GM12878 (cell line): ENCODE results near the gene MAVS. TPM values are rescaled to one million over a fixed set of nuclear protein-coding genes. Genes with fewer than 3 reads are reported as not detected.

Experiments used
- BCL3 ChIP-seq: IDR thresholded peaks from 2 replicates; pipeline ENCODE4 v1.6.1; 2011; ENCODE audit warnings: borderline replicate concordance, low read depth, mild to moderate bottlenecking, moderate library complexity, low read length; ENCODE audit not compliant: insufficient read depth, poor library complexity, severe bottlenecking
- CBX3 ChIP-seq: fragments of 200-600 bp; sonication (generic); IDR thresholded peaks from 2 replicates; pipeline ENCODE4 v1.6.1; 2016; ENCODE audit warnings: low read depth, borderline replicate concordance
- HDAC2 ChIP-seq: fragments of 200-600 bp; sonication (generic); IDR thresholded peaks from 2 replicates; pipeline ENCODE4 v1.6.1; 2017
- PML ChIP-seq: IDR thresholded peaks from 2 replicates; pipeline ENCODE4 v1.6.1; 2012; ENCODE audit warnings: low read length, inconsistent platforms
- POLR2AphosphoS5 ChIP-seq: IDR thresholded peaks from 2 replicates; pipeline ENCODE4 v1.6.1; 2011; ENCODE audit warnings: mild to moderate bottlenecking, low read length, inconsistent platforms
- RB1 ChIP-seq: fragments of 450-650 bp; formaldehyde crosslinking; IDR thresholded peaks from 2 replicates; pipeline ENCODE4 v1.6.1; 2017; ENCODE audit warnings: mild to moderate bottlenecking, borderline replicate concordance
- RBBP5 ChIP-seq: fragments of 200-600 bp; sonication (generic); conservative IDR thresholded peaks from 2 replicates; pipeline ENCODE4 v1.6.1; 2016
- SMC3 ChIP-seq: IDR thresholded peaks from 2 replicates; pipeline ENCODE4 v1.6.1; 2011; ENCODE audit warnings: low read length, improper control_type of control experiment, borderline replicate concordance
- SPI1 ChIP-seq: IDR thresholded peaks from 2 replicates; pipeline ENCODE4 v1.6.1; 2011; ENCODE audit warnings: low read depth, mild to moderate bottlenecking, low read length, moderate library complexity, borderline replicate concordance; ENCODE audit not compliant: insufficient read depth
- TBL1XR1 ChIP-seq: IDR thresholded peaks from 2 replicates; pipeline ENCODE4 v1.6.1; 2012; ENCODE audit warnings: low read depth, low read length, improper control_type of control experiment
- ZBTB33 ChIP-seq: fragments of 450-650 bp; IDR thresholded peaks from 2 replicates; pipeline ENCODE4 v1.6.1; 2017; ENCODE audit warnings: mild to moderate bottlenecking
- ZNF622 ChIP-seq: fragments of 450-650 bp; IDR thresholded peaks from 2 replicates; pipeline ENCODE4 v1.6.1; 2017; ENCODE audit warnings: mild to moderate bottlenecking, inconsistent platforms
- ZZZ3 ChIP-seq: IDR thresholded peaks from 2 replicates; pipeline ENCODE4 v1.6.1; 2011; ENCODE audit warnings: low read depth; ENCODE audit not compliant: control insufficient read depth, insufficient read length
- polyA plus RNA-seq, 11 experiments: library from polyadenylated mRNA; depleted of rRNA in 4 of 11; unstranded in 6 of 11; stranded (reverse) in 5 of 11; fragments of >200 nt; fragmentation: Nextera tagmentation in 4 of 11; fragmentation: Illumina TruSeq in 1 of 11; extraction: Ambion mirVana in 4 of 11; extraction: Trizol in 1 of 11; gene quantifications; 1 replicate in 1 of 11; 2 replicates in 10 of 11; pipeline versions ENCODE4 v1.2.1 to v1.2.3, GENCODE V29; 2011 to 2016; ENCODE audit warnings: inconsistent platforms in 2 of 11, missing spikeins in 2 of 11, low read depth in 1 of 11
- total RNA-seq, 4 experiments: library from RNA; depleted of rRNA in 3 of 4; stranded (reverse); fragments of >200 nt in 3 of 4; fragmentation: Illumina TruSeq in 1 of 4; extraction: Trizol in 1 of 4; gene quantifications; 2 replicates each; pipeline versions ENCODE4 v1.2.1 to v1.2.3, GENCODE V29; 2013 to 2021
- TF ChIP-seq, protein P1 (sequence below): fragments of 450-650 bp; IDR thresholded peaks from 2 replicates; pipeline ENCODE4 v1.6.1; 2016; ENCODE audit warnings: mild to moderate bottlenecking, moderate library complexity, borderline replicate concordance
- TF ChIP-seq, protein P2 (sequence below): fragments of 450-650 bp; IDR thresholded peaks from 2 replicates; pipeline ENCODE4 v1.6.1; 2018; ENCODE audit warnings: borderline replicate concordance, mild to moderate bottlenecking; ENCODE audit not compliant: partially characterized antibody
- TF ChIP-seq, protein P3 (sequence below): fragments of 450-650 bp; IDR thresholded peaks from 2 replicates; pipeline ENCODE4 v1.6.1; 2014; ENCODE audit warnings: mild to moderate bottlenecking

MAVS gene
- total and polyA plus RNA-seq, 10 of the 15 experiments (the other 5 are each of a cell fraction or from before 2014, with no cell fraction given), result 1.6 to 25.2 (median 12.6) TPM

- TF ChIP-seq, protein P1, sequence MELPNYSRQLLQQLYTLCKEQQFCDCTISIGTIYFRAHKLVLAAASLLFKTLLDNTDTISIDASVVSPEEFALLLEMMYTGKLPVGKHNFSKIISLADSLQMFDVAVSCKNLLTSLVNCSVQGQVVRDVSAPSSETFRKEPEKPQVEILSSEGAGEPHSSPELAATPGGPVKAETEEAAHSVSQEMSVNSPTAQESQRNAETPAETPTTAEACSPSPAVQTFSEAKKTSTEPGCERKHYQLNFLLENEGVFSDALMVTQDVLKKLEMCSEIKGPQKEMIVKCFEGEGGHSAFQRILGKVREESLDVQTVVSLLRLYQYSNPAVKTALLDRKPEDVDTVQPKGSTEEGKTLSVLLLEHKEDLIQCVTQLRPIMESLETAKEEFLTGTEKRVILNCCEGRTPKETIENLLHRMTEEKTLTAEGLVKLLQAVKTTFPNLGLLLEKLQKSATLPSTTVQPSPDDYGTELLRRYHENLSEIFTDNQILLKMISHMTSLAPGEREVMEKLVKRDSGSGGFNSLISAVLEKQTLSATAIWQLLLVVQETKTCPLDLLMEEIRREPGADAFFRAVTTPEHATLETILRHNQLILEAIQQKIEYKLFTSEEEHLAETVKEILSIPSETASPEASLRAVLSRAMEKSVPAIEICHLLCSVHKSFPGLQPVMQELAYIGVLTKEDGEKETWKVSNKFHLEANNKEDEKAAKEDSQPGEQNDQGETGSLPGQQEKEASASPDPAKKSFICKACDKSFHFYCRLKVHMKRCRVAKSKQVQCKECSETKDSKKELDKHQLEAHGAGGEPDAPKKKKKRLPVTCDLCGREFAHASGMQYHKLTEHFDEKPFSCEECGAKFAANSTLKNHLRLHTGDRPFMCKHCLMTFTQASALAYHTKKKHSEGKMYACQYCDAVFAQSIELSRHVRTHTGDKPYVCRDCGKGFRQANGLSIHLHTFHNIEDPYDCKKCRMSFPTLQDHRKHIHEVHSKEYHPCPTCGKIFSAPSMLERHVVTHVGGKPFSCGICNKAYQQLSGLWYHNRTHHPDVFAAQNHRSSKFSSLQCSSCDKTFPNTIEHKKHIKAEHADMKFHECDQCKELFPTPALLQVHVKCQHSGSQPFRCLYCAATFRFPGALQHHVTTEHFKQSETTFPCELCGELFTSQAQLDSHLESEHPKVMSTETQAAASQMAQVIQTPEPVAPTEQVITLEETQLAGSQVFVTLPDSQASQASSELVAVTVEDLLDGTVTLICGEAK, result peak; percentile 91
- TF ChIP-seq SMC3, result peak; percentile 46; the same call in 1 of the 2 replicates
- peak; percentile 93 for TF ChIP-seq POLR2AphosphoS5
- no peak for TF ChIP-seq ZZZ3
- TF ChIP-seq ZBTB33, result no peak
- 0 out of 2 replicates have a peak, but pooled peaks have one; percentile 60 for TF ChIP-seq PML
- TF ChIP-seq CBX3, result no peak
- TF ChIP-seq, protein P2, sequence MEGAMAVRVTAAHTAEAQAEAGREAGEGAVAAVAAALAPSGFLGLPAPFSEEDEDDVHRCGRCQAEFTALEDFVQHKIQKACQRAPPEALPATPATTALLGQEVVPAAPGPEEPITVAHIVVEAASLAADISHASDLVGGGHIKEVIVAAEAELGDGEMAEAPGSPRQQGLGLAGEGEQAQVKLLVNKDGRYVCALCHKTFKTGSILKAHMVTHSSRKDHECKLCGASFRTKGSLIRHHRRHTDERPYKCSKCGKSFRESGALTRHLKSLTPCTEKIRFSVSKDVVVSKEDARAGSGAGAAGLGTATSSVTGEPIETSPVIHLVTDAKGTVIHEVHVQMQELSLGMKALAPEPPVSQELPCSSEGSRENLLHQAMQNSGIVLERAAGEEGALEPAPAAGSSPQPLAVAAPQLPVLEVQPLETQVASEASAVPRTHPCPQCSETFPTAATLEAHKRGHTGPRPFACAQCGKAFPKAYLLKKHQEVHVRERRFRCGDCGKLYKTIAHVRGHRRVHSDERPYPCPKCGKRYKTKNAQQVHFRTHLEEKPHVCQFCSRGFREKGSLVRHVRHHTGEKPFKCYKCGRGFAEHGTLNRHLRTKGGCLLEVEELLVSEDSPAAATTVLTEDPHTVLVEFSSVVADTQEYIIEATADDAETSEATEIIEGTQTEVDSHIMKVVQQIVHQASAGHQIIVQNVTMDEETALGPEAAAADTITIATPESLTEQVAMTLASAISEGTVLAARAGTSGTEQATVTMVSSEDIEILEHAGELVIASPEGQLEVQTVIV, result peak; percentile 61
- TF ChIP-seq BCL3, result peak; percentile 11
- no peak for TF ChIP-seq RBBP5
- no peak; the same call in none of the 2 replicates for TF ChIP-seq RB1
- TF ChIP-seq, protein P3, sequence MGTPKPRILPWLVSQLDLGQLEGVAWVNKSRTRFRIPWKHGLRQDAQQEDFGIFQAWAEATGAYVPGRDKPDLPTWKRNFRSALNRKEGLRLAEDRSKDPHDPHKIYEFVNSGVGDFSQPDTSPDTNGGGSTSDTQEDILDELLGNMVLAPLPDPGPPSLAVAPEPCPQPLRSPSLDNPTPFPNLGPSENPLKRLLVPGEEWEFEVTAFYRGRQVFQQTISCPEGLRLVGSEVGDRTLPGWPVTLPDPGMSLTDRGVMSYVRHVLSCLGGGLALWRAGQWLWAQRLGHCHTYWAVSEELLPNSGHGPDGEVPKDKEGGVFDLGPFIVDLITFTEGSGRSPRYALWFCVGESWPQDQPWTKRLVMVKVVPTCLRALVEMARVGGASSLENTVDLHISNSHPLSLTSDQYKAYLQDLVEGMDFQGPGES, result peak; percentile 96
- peak; percentile 23; the same call in 1 of the 2 replicates for TF ChIP-seq SPI1
- TF ChIP-seq HDAC2, result no peak
- peak; percentile 36; the same call in 1 of the 2 replicates for TF ChIP-seq TBL1XR1
- TF ChIP-seq ZNF622, result no peak
Measured at GRCh38 chr20:3888622-3889488, 42.2 kb downstream of the MAVS start, which contains the start of gene PANK2 (continued).
